Body of pancreas (tissue), 4 donors: ENCODE measurements around the gene SPDYC. TPM values are rescaled to one million over a fixed set of nuclear protein-coding genes. Genes with fewer than 3 reads are reported as not detected.

Experiments
- ATAC-seq: fragments of 150-250 bp; one replicate; pipeline ENCODE4 v1.9.1; 2016
- DNase-seq, 4 donors: peaks; one replicate each; pipeline ENCODE4 v3.0.0-alpha.2; 2019
- H3K27ac ChIP-seq, 4 donors: fragments of 200-600 bp; sonication (generic); 1 replicate in 3 of 4; 2 replicates in 1 of 4; pipeline versions ENCODE4 v1.5.1 to v1.6.1; 2016 to 2019; ENCODE audit warnings: mild to moderate bottlenecking in 1 of 4, mixed read lengths in 1 of 4, moderate library complexity in 1 of 4
- H3K27me3 ChIP-seq, 2 donors: fragments of 200-600 bp; sonication (generic); one replicate each; pipeline ENCODE4 v1.6.0; 2016; ENCODE audit warnings: mild to moderate bottlenecking in 1 of 2
- H3K36me3 ChIP-seq, 2 donors: fragments of 200-600 bp; sonication (generic); replicated peaks in 1 of 2; 2 replicates each; pipeline ENCODE4 v1.5.1; 2016; ENCODE audit warnings: low read depth in 2 of 2; ENCODE audit not compliant: insufficient read depth in 1 of 2
- H3K4me1 ChIP-seq: fragments of 200-600 bp; sonication (generic); one replicate; pipeline ENCODE4 v1.6.0; 2016
- H3K4me3 ChIP-seq, 2 donors: fragments of 200-600 bp; sonication (generic); 1 replicate in 1 of 2; 2 replicates in 1 of 2; pipeline ENCODE4 v1.5.1; 2016 to 2019
- H3K9me3 ChIP-seq, 3 donors: fragments of 200-600 bp; sonication (generic); 1 replicate in 2 of 3; 2 replicates in 1 of 3; pipeline ENCODE4 v1.5.1; 2016
- CTCF ChIP-seq, 7 experiments: fragments of 450-650 bp in 4 of 7; fragments of 200-600 bp in 3 of 7; sonication (generic) in 3 of 7; IDR thresholded peaks; one replicate each; pipeline ENCODE4 v1.5.1; 2016 to 2019; ENCODE audit warnings: antibody characterized with exemption in 7 of 7
- POLR2A ChIP-seq, 3 donors: fragments of 450-650 bp; IDR thresholded peaks; one replicate each; pipeline ENCODE4 v1.6.1; 2016; ENCODE audit warnings: antibody characterized with exemption in 3 of 3, mild to moderate bottlenecking in 2 of 3
- WGBS, 2 donors: methylation state at CpG; one replicate each; pipeline ENCODE4 v1.1.5; 2017; 5-methylcytosine and 5-hydroxymethylcytosine counted together
- intact Hi-C: fragments of 100-400 bp; cut with DNase I; formaldehyde crosslinking; loops from one replicate; pipeline ENCODE4 v1.15.1; 2023
- total RNA-seq, 2 donors: library from RNA; depleted of rRNA; stranded (reverse); fragments of >200 nt; gene quantifications; one replicate each; pipeline ENCODE4 v1.1.0, GENCODE V29; 2016

The SPDYC gene
- total RNA-seq, 2 donors from 2014 or later = not detected

GRCh38 chr11:65185171-65185570, 15.1 kb downstream of the SPDYC start:
- DNase-seq = peak in 1 of 4 donors; percentile 0
- no peak for ATAC-seq
- Histone ChIP-seq H3K9me3 (no peaks in the 10 kb centered on the region), H3K27ac (peak overlapping the region; percentile 68 to 98 (median 96)), H3K4me1 (peaks cover 37% of the 10 kb centered on the region), H3K4me3 (no peak overlapping the region), H3K36me3 (peaks cover 0 to 37% of the 10 kb centered on the region in 2 donors), H3K27me3 (no peaks in the 10 kb centered on the region)
- WGBS, 2 donors = 75 to 85% methylated on average over 2 of the region's 2 CpGs
- intact Hi-C loops = loop anchor here (5.0 kb wide), 1 partner anchor 53 kb away; the partner anchor contains the start of gene SYVN1
- no peak for TF ChIP-seq POLR2A (IDR thresholded peaks at IDR 0.05)

GRCh38 chr11:65185869-65186341, 15.9 kb downstream of the SPDYC start:
- Histone ChIP-seq H3K4me1 (peaks cover 31% of the 10 kb centered on the region), H3K27ac (no peak overlapping the region), H3K36me3 (peaks cover 0 to 40% of the 10 kb centered on the region in 2 donors), H3K9me3 (no peaks in the 10 kb centered on the region), H3K27me3 (no peaks in the 10 kb centered on the region), H3K4me3 (no peak overlapping the region)
- intact Hi-C loops = loop anchor here (5.0 kb wide), 1 partner anchor 54 kb away; the partner anchor contains the start of gene SYVN1
- 78 to 80% methylated on average over 15 to 18 of the region's 18 CpGs for WGBS, 2 donors
- ATAC-seq (no peak), DNase-seq (peak in 1 of 4 donors; percentile 7)
- TF ChIP-seq CTCF (IDR thresholded peaks at IDR 0.05) (no peak), POLR2A (IDR thresholded peaks at IDR 0.05) (no peak)

- H3K4me3 ChIP-seq = no peak overlapping the region
- ATAC-seq (no peak), DNase-seq (peak in 1 of 4 donors; percentile 4)
- intact Hi-C loops = loop anchor here (5.0 kb wide), 1 partner anchor 54 kb away; the partner anchor contains the start of gene SYVN1
- H3K27ac ChIP-seq = no peak overlapping the region
- H3K9me3 ChIP-seq = no peaks in the 10 kb centered on the region
- WGBS, 2 donors = 96 to 97% methylated on average over 8 to 9 of the region's 9 CpGs
- H3K27me3 ChIP-seq = no peaks in the 10 kb centered on the region
- H3K4me1 ChIP-seq = peaks cover 31% of the 10 kb centered on the region
- TF ChIP-seq POLR2A (IDR thresholded peaks at IDR 0.05) = no peak
- TF ChIP-seq CTCF (IDR thresholded peaks at IDR 0.05) = no peak
- peaks cover 0 to 40% of the 10 kb centered on the region in 2 donors for H3K36me3 ChIP-seq
Observed at GRCh38 chr11:65186701-65187100, 16.7 kb downstream of the SPDYC start.

- intact Hi-C loops = loop anchor here (5.0 kb wide), 1 partner anchor 55 kb away; the partner anchor contains the start of gene SYVN1
- Histone ChIP-seq H3K4me1 (peaks cover 31% of the 10 kb centered on the region), H3K4me3 (no peak overlapping the region), H3K9me3 (no peaks in the 10 kb centered on the region), H3K36me3 (peaks cover 0 to 40% of the 10 kb centered on the region in 2 donors), H3K27ac (no peak overlapping the region), H3K27me3 (no peaks in the 10 kb centered on the region)
- DNase-seq (peak in 2 of 4 donors; percentile 4 to 10), ATAC-seq (no peak)
- 76 to 90% methylated on average over 3 to 6 of the region's 6 CpGs for WGBS, 2 donors
- TF ChIP-seq CTCF (IDR thresholded peaks at IDR 0.05) = no peak
- TF ChIP-seq POLR2A (IDR thresholded peaks at IDR 0.05) = no peak
Observed at GRCh38 chr11:65187146-65187675, 17.2 kb downstream of the SPDYC start.

GRCh38 chr11:65187971-65188461, 18.0 kb downstream of the SPDYC start:
- H3K36me3 ChIP-seq = peaks cover 0 to 40% of the 10 kb centered on the region in 2 donors

More at GRCh38 chr11:65187971-65188461, 18.0 kb downstream of the SPDYC start:
- Histone ChIP-seq H3K4me3 (no peak overlapping the region), H3K27ac (no peak overlapping the region), H3K4me1 (peaks cover 22% of the 10 kb centered on the region), H3K9me3 (no peaks in the 10 kb centered on the region), H3K27me3 (no peaks in the 10 kb centered on the region)
- intact Hi-C loops = loop anchor here (5.0 kb wide), 1 partner anchor 56 kb away; the partner anchor contains the start of gene SYVN1
- TF ChIP-seq CTCF (IDR thresholded peaks at IDR 0.05) (no peak), POLR2A (IDR thresholded peaks at IDR 0.05) (no peak)
- DNase-seq (peak in 1 of 4 donors; percentile 9), ATAC-seq (no peak)
- WGBS, 2 donors = 87 to 91% methylated on average over 10 to 11 of the region's 20 CpGs
